H1 (cell line): ENCODE data around the gene LAMC3. TPM values are rescaled to one million over a fixed set of nuclear protein-coding genes. Genes with fewer than 3 reads are reported as not detected.
A peak's percentile ranks its signal among the peaks of the same experiment; 100 is the strongest.

Experiments
- ASH2L ChIP-seq: fragments of 200-600, 300-600 bp; sonication (generic); IDR thresholded peaks from one replicate; pipeline ENCODE4 v1.7.1; 2017; ENCODE audit warnings: low read length
- BACH1 ChIP-seq: IDR thresholded peaks from 2 replicates; pipeline ENCODE4 v1.6.1; 2012; ENCODE audit warnings: low read length, improper control_type of control experiment
- CREB1 ChIP-seq: IDR thresholded peaks from 2 replicates; pipeline ENCODE4 v1.6.1; 2012; ENCODE audit warnings: inconsistent platforms
- CTCF ChIP-seq, 3 experiments: IDR thresholded peaks; 1 replicate in 2 of 3; 2 replicates in 1 of 3; pipeline versions ENCODE4 v1.5.1 to v1.6.1; 2011; ENCODE audit warnings: low read length in 3 of 3, mild to moderate bottlenecking in 3 of 3, inconsistent platforms in 2 of 3, low read depth in 1 of 3, moderate library complexity in 1 of 3; ENCODE audit not compliant: insufficient read depth in 1 of 3; ENCODE audit errors: control extremely low read depth in 1 of 3
- EP300 ChIP-seq, 2 experiments: IDR thresholded peaks; 1 replicate in 1 of 2; 2 replicates in 1 of 2; pipeline ENCODE4 v1.6.1; 2011 to 2012; ENCODE audit warnings: low read depth in 2 of 2, low read length in 2 of 2, mild to moderate bottlenecking in 2 of 2, borderline replicate concordance in 1 of 2, inconsistent platforms in 1 of 2, moderate library complexity in 1 of 2
- EZH2 ChIP-seq: fragments of 200-600 bp; sonication (generic); IDR thresholded peaks from 2 replicates; pipeline ENCODE4 v1.7.1; 2012; ENCODE audit warnings: low read depth, mild to moderate bottlenecking, moderate library complexity, low read length, inconsistent platforms; ENCODE audit not compliant: severe bottlenecking
- FOSL1 ChIP-seq: IDR thresholded peaks from 2 replicates; pipeline ENCODE4 v1.6.1; 2011; ENCODE audit warnings: mild to moderate bottlenecking, low read depth, low read length, moderate library complexity; ENCODE audit not compliant: insufficient read depth
- HDAC6 ChIP-seq: IDR thresholded peaks from one replicate; pipeline ENCODE4 v1.7.1; 2012; ENCODE audit warnings: low read depth, mild to moderate bottlenecking, inconsistent platforms, low read length, moderate library complexity
- JUN ChIP-seq: IDR thresholded peaks from 2 replicates; pipeline ENCODE4 v1.6.1; 2011; ENCODE audit warnings: low read depth, mild to moderate bottlenecking, improper control_type of control experiment, low read length
- JUND ChIP-seq: IDR thresholded peaks from 2 replicates; pipeline ENCODE4 v1.6.1; 2011; ENCODE audit warnings: mild to moderate bottlenecking, improper control_type of control experiment, low read length
- KDM1A ChIP-seq: fragments of 200-600, 300-600 bp; sonication (generic); IDR thresholded peaks from 2 replicates; pipeline ENCODE4 v1.7.1; 2016; ENCODE audit warnings: mild to moderate bottlenecking, low read length, borderline replicate concordance
- KDM5A ChIP-seq: fragments of 200-600 bp; IDR thresholded peaks from 2 replicates; pipeline ENCODE4 v1.7.1; 2012; ENCODE audit warnings: mild to moderate bottlenecking, low read length, inconsistent platforms, mixed read lengths
- NANOG ChIP-seq: IDR thresholded peaks from 2 replicates; pipeline ENCODE4 v1.6.1; 2011; ENCODE audit warnings: low read length, low read depth, mild to moderate bottlenecking, inconsistent platforms; ENCODE audit not compliant: insufficient read depth, poor library complexity, severe bottlenecking
- NRF1 ChIP-seq: IDR thresholded peaks from 2 replicates; pipeline ENCODE4 v1.6.1; 2011; ENCODE audit warnings: mild to moderate bottlenecking, low read depth, low read length, improper control_type of control experiment
- RAD21 ChIP-seq, 2 experiments: IDR thresholded peaks in 1 of 2; conservative IDR thresholded peaks in 1 of 2; 2 replicates each; pipeline ENCODE4 v1.6.1; 2011; ENCODE audit warnings: low read depth in 2 of 2, low read length in 2 of 2, improper control_type of control experiment in 1 of 2, inconsistent platforms in 1 of 2, mild to moderate bottlenecking in 1 of 2, moderate library complexity in 1 of 2
- RBBP5 ChIP-seq: IDR thresholded peaks from 2 replicates; pipeline ENCODE4 v1.7.1; 2012; ENCODE audit warnings: low read depth, mild to moderate bottlenecking, inconsistent platforms, low read length, moderate library complexity, borderline replicate concordance
- RNF2 ChIP-seq: fragments of 200-900, 300-1000 bp; sonication (generic); IDR thresholded peaks from 2 replicates; pipeline ENCODE4 v1.7.1; 2016; ENCODE audit warnings: borderline replicate concordance, low read depth, mild to moderate bottlenecking, antibody characterized with exemption, low read length; ENCODE audit not compliant: poor library complexity, severe bottlenecking; ENCODE audit errors: missing control alignments
- RXRA ChIP-seq: IDR thresholded peaks from 2 replicates; pipeline ENCODE4 v1.6.1; 2011; ENCODE audit warnings: low read depth, mild to moderate bottlenecking, low read length, moderate library complexity; ENCODE audit not compliant: insufficient read depth
- SP1 ChIP-seq: IDR thresholded peaks from 2 replicates; pipeline ENCODE4 v1.6.1; 2011; ENCODE audit warnings: low read depth, low read length
- SRF ChIP-seq: IDR thresholded peaks from 2 replicates; pipeline ENCODE4 v1.6.1; 2011; ENCODE audit warnings: mild to moderate bottlenecking, low read depth, low read length, moderate library complexity
- ZNF274 ChIP-seq: IDR thresholded peaks from 2 replicates; pipeline ENCODE4 v1.7.0; 2012; ENCODE audit warnings: low read length, borderline replicate concordance; ENCODE audit errors: extremely low read depth
- polyA plus RNA-seq, 7 experiments: library from polyadenylated mRNA; depleted of rRNA in 3 of 7; stranded (reverse) in 5 of 7; unstranded in 2 of 7; fragments of >200 nt in 5 of 7; fragments of 200-250 nt in 2 of 7; gene quantifications; 1 replicate in 5 of 7; 2 replicates in 1 of 7; 4 replicates in 1 of 7; pipeline versions ENCODE4 v1.2.1 to v1.2.3, GENCODE V29; 2011 to 2013; ENCODE audit warnings: missing spikeins in 2 of 7, mixed read lengths in 2 of 7
- total RNA-seq: library from RNA; stranded (reverse); fragmentation: NEBNext Ultra II Directional; extraction: Animal tissue kit (Norgen Biotek cat#: 25700); gene quantifications from 2 replicates; pipeline ENCODE4 v1.2.1, GENCODE V29; 2021

Gene LAMC3
- total and polyA plus RNA-seq, 2 of the 8 experiments (the other 6 are each of a cell fraction or from before 2014, with no cell fraction given) = 9.3 to 12.3 TPM

- TF ChIP-seq EP300 (IDR thresholded peaks at IDR 0.05; ENCODE audit: borderline replicate concordance in 1 of 2, low read depth in 2 of 2, low read length in 2 of 2) (peak in 1 of 2 experiments; percentile 13; a peak in 1 of 3 replicates), EZH2 (no peak), SP1 (no peak), FOSL1 (no peak), RNF2 (no peak), KDM1A (no peak), KDM5A (peak; percentile 98), RXRA (no peak), SRF (peak; percentile 93), NANOG (no peak), CTCF (IDR thresholded peaks at IDR 0.05; ENCODE audit: control extremely low read depth in 1 of 3, insufficient read depth in 1 of 3, low read depth in 1 of 3, low read length in 3 of 3) (no peak), ZNF274 (no peak), NRF1 (peak; percentile 91), BACH1 (no peak), CREB1 (peak; percentile 100), JUND (peak; percentile 42; the same call in 1 of the 2 replicates), RAD21 (IDR thresholded peaks at IDR 0.05 in 1 of 2, conservative IDR thresholded peaks at IDR 0.05 in 1 of 2; ENCODE audit: low read depth in 2 of 2, low read length in 2 of 2) (no peak; a peak in 1 of 4 replicates), ASH2L (peak; percentile 95), RBBP5 (peak; percentile 84; the same call in 1 of the 2 replicates), HDAC6 (no peak), JUN (no peak)
Observed at GRCh38 chr9:131125288-131126058, 116.5 kb downstream of the LAMC3 start, which contains the start of gene NUP214 (continued).
